NCI-H2171 treated with DMSO at 0.1 percent for 48 hours (cell line): ENCODE data around the gene MTX2.

Experiments
- DNase-seq: peaks from one replicate; lab custom pipeline; 2025; lab: John Stamatoyannopoulos, UW

The MTX2 gene

DNA sequence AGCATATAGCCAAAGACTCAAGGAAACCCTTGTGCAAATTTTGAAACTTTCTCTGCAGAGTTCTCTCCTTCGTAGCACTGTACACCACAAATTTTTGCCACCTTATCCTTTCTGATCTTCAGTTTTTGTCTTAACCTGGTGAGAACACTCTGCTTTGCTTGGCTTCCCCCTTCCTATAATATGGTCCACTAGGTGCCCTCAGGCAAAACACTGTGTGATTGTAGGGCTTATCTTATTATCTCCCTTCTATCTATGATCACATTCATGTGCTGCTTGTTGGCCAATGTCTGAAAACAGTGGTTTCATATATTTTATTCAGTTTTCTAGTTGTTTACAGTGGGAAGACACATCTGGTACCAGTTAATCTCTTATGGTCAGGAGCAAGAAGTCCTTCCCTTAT is 111.1 kb downstream of the MTX2 start:
- no peak for DNase-seq

DNA sequence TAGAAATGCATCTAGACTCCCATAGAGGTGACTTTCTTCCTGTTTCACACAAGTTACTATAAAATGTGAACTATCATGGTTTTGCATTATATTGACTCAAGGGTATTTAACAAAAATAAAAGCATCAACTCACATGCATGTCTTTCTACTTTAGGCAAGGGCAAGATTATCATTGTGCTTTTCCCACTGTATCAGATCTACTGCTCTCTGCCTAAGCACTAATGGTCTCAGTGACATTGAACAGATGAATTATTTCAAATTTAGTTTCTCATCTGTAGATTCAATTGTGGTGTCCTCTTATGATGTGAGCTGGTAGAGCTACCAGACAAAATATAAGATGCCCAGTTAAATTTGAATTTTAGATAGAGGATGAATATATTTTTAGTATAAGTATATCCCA is 113.9 kb downstream of the MTX2 start:
- DNase-seq: no peak

DNA sequence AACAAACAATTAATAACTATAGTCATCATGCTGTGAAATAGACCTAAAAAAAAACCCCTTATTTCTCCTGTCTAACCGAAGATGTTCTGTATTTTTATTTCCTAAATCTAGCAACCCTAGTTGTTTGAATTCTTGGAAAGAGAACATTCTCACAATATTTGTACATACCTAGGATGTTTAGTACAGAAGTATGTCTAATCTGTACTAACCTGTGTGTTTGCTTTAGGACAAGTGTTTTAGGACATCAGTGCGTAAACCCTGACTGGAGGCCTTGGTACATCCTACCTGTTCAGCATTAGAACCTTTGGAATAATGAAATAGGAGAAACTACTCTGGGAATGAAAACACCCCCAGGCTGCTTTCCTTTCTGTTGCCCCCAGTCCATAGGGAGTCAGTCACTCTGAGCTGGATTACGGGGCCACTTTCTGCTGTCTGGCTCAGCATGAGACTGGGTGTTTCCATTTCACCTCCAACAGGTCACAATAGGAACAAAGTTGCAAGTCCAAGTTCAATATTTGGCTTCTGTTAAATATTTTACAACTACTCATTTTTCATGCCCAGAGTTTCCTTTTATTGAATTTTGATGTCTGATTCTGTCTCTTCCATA is 114.7 kb downstream of the MTX2 start:
- no peak for DNase-seq

DNA sequence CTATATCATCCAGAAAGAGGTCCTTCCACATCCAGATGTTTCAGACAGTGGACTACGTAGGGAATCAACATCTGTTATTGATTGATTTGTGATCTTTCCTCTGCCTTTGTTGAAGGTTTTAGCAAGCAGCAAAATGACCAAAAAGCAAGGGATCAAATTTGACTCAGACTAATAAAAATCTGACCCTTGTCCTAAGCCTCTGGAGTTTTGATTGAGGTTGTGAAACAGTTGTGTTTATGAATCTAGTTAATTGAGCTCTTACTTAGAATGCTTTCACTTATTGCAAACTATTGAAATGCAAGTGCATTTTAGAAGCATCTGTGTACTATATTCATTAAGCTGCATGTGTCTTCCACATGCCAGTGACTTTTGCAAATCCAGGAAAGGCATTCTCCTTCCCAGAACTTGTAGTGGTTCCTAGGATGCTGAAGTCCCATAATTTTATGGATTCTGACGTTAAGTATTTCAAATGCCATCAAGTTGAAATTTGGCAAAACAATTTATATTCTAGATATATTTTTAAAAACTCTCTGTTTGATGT is 116.0 kb downstream of the MTX2 start:
- no peak for DNase-seq

DNA sequence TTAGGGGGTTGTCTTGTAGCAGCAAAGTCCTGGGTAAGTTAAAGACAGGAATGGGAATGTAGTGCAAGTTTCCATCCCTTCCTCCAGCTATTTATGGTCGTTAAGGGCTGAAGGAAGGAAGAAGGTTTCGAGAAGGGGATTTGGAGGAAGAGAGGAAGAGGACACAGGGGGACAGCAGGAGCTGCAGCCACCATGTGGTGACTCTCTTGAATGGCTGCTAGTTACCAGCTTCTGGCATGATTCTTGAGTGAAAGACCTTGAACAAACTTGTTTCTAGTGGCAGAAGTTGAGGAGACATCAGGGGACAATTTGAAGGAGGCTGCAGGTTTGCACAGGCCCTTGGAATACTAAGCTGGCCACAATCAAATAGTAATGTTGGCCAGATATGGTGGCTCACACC is 116.6 kb downstream of the MTX2 start:
- no peak for DNase-seq
